B cell (primary cell): Measurements from ENCODE around the gene KIRREL3.

Source experiments
- EZH2 ChIP-seq: IDR thresholded peaks from 2 replicates; pipeline ENCODE4 v1.6.1; 2012; ENCODE audit warnings: borderline replicate concordance, low read depth, mild to moderate bottlenecking, moderate library complexity, low read length; ENCODE audit not compliant: insufficient read depth, poor library complexity, severe bottlenecking
- TF ChIP-seq, protein P1 (sequence below): fragments of 200-600 bp; IDR thresholded peaks from one replicate; pipeline ENCODE4 v1.8.0; 2022; ENCODE audit warnings: antibody characterized with exemption, mild to moderate bottlenecking

DNA sequence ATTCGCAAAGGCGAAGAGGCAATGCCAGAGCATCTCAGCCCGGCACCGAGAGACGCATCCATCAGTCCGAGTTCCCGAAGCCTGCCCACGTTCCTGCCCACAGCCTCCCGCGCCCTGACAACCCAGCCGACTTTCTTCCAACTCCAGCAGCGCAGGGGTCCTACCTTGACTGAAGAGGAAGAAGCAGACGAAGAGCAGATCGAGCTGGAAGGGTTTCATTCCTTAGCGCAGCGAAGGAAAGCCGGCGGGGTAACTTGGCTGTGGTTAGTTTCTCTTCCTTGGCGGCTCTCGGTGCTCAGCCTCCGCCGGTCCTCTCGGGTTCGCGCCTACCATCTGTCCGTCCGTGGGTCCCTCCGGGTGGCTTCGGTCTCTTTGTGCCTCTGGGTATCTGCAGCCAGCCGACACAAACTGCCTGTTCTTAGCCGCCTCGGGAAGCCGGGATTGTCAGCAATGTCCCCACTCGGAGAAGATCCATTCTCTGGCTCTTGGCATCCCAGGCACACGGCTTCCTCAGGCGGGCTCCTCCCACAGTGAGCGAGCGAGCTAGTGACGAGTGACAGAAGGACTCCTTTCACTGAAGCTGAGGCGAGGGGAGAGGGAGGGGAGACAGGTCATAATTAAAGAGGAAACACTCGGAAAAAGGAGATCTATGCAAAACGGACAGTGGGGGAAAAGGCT lies at the start of gene KIRREL3:
- TF ChIP-seq, protein P1, sequence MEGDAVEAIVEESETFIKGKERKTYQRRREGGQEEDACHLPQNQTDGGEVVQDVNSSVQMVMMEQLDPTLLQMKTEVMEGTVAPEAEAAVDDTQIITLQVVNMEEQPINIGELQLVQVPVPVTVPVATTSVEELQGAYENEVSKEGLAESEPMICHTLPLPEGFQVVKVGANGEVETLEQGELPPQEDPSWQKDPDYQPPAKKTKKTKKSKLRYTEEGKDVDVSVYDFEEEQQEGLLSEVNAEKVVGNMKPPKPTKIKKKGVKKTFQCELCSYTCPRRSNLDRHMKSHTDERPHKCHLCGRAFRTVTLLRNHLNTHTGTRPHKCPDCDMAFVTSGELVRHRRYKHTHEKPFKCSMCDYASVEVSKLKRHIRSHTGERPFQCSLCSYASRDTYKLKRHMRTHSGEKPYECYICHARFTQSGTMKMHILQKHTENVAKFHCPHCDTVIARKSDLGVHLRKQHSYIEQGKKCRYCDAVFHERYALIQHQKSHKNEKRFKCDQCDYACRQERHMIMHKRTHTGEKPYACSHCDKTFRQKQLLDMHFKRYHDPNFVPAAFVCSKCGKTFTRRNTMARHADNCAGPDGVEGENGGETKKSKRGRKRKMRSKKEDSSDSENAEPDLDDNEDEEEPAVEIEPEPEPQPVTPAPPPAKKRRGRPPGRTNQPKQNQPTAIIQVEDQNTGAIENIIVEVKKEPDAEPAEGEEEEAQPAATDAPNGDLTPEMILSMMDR = no peak
- TF ChIP-seq EZH2 = no peak
